NCI-H526 treated with DMSO at 0.1 percent for 48 hours (cell line): ENCODE data around the gene ATOH8.

Experiments
- DNase-seq: peaks from one replicate; lab custom pipeline; 2025; lab: John Stamatoyannopoulos, UW

Gene ATOH8

DNA sequence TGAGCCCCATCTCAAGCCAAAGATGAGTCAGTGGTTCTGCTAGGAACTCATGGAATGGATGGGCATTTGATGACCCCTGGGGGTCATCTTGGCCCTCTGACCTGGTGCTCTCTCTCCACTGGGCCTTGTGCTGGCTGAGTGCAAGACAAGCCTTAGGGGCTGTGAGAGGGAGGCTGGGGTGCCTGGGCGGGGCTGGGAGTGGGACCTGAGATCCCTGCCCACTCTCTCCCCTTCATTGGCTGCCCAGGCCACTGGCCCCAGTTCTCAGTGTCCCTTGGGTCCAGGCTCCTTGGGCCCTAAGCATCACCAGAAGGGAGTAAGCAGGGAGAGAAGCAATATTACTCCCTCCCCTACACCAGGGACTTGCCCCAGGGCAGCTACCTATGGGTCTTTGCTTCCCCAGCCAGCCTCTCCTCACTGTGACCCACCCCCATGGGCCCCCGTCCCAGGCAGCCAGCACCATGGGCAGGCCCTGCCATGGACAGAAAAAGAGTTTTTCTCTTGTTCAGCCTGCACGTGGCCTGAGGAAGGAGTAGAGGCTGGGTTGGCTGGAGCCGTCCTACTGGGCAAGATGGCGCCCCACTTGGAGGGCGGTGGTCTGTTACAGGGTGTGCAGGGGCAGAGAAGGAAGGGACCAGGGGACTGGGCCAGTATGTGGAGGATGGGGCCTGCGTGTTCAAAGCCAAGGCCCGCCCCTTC is 33.6 kb downstream of the ATOH8 start:
- DNase-seq, result no peak

DNA sequence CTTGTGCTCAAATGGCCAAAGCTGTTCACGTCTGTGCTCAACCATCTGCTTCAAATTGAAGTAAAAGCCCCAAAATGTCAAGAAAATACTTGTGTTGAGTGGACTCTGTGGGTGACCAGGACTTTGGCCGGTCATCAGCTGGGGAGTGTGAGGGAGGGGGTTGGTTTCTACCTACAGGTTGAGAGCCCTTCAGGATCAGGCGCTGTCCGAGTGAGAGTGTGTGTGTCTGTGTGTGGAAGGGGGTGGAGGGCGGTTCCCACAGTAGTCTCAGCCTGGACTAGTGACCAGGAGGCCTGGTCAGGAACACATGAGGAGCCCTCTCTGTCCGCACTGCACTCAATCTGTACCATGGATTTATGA is 34.2 kb downstream of the ATOH8 start:
- no peak for DNase-seq

DNA sequence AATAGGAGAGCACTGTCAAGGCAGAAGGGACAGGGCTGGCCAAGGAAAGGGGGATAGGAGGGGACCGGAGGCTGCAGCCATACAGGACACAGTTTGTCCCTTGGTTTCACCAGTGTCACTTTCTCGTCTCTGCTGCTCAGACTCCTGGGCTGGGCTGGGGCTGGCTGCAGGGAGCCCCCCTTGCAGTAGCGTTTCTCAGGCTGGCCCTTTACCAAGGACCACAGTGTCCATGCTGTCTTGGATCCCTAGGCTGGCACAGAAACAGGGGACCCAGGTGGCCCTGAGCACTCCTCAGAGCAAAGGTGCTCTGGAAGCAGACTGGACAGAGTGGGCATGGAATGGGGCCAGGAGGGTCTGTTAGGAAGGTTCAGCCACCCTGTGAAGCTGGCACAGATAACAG is 34.8 kb downstream of the ATOH8 start:
- DNase-seq, result no peak

DNA sequence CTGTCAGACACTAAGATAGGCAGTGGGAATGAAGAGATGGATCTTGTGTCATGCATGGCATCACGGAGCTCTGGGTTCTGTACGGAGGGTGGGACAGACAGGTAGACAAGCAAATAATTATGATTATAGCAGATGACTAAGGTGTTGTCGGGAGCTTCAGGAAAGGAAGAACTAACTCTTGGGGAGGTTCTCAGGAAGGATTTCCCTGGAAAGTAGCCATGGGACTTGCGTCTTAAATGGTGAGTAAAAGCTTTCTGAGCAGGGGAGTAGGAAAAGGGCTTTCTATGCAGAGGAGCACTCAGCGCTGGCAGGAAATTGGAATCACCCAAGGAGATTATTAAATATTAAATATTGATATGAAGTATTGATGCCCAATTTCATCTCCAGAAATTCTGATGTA is 35.5 kb downstream of the ATOH8 start:
- DNase-seq, result no peak

DNA sequence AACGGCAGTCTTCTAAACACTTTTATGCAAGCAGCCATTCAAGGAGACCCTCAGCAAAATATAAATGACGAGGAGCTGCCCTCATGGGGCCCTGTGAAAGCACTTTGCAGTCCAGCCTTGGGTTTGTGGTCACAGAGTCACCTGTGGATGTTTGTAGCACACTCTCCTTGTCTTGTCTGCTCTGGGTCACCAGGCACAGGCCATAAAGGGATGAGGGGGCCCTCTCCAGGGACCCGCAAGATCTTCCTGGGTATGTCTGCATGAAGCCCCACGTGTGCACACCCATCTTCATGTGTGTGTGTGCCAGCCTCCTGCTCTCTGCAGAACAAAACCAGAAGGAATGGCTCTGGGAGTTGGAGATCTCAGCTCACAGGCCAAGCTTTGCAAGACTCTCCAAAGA is 36.2 kb downstream of the ATOH8 start:
- no peak for DNase-seq

DNA sequence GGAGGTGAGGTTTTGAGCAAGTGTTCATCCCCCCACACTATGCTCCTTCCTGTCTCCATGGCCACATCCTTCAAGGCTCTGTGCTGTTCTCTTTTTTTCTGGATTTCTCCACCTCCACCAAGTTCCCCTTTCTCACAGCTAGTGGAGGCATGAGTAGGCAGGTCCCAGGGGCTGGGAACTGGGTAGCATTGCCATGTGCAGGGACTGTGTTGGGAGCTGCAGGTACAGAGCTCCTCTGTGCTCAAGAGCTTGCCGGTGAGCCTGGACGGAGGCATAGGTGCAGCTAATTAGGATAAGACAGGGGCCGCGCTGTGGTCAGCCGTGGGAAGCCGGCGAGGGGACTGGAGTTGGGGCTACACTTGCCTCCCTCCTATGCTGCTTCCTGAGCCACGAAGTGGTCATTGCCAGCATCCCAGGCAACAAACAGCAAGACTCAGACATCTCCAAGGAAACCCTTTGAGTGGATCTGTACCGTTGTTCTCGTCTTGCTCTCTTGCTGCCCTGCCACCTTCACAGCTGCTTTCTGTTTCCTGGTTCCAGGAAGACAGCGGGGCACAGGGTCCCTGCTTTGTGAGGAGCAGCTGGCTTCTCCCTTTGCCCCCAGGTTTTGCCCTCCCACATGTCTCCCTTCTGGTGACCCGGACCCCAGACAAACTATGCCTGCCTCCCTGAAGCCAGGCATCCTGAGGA is 36.9 kb downstream of the ATOH8 start:
- no peak for DNase-seq

DNA sequence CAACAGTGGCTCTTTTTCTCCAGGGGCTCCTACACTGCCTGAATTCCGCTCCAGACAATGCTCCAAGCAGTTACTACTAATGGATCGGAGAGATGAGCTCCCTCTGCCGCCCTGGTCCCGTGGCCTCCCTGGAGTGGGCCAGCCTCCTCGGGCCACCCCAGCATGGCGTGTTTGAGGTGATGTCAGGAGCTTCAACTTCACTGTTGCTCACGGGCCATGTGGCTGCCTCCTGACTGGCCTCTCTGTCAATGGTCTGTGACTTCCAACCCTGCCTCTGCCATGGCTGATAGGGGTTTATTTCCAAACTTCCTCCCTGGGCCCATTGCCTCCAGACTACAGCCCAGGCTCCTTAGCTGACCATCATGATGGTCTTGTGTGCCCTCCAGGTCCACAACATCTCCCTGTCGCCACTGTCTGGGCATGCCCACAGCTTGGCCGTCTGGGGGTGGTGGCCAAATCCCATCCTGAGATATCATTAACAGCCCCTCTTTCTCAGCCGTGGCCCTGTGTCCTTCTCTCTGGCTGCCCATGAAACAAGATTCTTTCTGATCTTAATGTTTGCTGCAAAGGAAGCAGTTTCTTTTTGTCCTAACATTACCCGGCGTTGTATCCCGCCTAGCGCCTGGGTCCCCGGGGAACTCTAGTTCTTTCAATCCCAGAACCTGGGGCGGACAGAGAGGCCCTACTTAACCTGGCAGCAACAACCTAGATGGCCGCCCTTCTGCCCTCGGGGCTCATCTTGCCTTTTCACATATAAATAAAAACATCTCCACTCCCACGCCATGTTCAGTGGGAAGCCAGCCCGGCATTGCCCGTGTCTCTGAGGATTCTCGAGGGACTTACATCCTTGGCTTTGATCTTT is 38.1 kb downstream of the ATOH8 start:
- no peak for DNase-seq

DNA sequence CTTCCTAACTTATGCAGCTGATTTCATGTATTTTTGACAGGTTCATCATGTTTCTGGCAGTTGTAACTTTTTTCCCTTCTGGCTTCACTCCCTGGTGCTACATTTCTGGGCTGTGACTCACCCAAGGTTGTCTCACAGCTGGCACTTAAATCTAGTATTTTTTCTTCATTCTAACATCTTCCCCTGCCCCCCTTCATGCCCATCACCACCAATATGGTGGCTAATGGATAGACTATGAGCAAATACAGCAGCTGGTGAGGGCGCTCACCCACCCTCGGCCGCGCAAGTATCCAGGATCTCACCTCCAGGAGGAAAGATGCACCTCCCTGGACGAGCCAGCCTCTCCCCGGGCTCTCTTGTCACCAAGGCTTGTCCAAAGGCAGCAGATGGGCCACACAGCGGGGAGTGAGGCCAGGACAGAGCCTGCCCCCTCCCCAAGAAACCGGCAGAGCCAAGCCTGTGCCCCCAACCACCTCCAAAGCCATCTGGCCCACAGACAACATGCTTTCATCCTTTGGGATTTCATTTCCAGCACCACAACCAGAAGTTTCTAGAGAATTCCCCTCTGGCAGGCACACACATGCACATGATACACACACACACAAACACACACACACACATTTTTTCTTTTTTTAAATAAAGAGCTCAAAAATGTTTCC is 39.1 kb downstream of the ATOH8 start:
- no peak for DNase-seq

DNA sequence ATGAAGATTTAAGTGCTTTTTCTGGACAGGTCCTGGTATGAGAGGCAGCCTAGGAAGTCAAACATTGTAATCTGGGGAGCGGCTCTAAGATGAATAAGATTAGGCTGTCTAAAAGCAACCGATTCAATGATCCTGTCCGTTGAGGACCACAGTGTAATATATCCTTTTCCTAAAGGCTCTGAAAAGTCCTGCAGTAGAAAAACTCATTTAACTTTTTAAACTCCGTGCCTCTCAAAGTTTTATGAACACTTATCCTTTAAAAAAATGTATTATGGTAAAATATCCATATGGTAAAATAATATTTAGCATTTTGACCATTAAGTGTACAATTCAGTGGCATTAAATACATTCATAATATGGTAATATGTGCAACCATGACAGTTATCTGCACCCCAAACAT is 39.8 kb downstream of the ATOH8 start:
- DNase-seq, result no peak

DNA sequence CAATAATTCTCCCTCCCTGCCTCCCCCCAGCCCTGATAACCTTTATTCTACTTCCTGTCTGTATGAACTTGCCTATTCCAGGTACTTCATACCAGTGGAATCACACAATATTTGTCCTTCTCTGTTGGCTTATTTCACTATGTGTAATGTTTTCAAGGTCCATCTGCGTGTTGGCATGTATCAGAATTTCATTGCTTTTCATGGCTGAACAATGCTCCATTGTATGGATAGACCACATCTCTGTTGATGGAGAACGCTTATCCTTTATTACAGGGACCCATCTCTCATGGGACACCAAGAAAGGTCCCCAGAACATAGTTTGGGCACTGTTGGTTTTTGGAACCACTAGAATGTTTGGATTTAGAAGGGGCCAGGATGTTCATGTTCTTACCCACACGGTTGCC is 40.2 kb downstream of the ATOH8 start:
- no peak for DNase-seq

DNA sequence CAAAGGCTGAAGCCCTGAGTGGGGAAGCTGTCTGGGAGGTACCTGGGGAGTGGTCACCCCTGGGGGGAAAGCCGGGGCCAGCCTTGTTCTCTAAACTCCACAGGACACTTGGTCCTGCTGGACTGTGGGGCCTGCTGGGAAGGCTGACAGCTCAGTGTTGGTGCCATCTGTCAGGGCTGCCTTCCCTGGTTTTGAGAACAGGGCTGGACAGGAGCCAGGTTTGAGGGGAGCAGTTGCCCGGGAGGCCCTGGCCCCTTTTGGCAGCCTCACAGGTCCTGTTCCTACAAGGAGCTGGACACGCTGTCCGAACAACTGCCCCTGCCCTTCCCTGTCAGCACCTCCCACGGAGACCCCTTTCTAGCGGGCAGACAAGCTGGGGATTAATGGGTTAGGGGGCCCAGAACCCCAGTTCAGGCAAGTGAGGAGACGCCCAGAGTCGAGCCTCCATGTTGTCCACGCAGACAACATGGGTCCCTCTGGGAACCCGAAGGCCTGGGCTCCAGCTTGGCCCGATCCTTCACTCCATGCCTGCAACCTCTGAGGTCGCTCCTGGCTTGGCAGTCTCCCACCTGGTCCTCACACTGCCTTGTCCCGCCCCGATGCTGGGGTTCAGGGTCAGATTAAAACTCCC is 40.8 kb downstream of the ATOH8 start:
- DNase-seq, result no peak

DNA sequence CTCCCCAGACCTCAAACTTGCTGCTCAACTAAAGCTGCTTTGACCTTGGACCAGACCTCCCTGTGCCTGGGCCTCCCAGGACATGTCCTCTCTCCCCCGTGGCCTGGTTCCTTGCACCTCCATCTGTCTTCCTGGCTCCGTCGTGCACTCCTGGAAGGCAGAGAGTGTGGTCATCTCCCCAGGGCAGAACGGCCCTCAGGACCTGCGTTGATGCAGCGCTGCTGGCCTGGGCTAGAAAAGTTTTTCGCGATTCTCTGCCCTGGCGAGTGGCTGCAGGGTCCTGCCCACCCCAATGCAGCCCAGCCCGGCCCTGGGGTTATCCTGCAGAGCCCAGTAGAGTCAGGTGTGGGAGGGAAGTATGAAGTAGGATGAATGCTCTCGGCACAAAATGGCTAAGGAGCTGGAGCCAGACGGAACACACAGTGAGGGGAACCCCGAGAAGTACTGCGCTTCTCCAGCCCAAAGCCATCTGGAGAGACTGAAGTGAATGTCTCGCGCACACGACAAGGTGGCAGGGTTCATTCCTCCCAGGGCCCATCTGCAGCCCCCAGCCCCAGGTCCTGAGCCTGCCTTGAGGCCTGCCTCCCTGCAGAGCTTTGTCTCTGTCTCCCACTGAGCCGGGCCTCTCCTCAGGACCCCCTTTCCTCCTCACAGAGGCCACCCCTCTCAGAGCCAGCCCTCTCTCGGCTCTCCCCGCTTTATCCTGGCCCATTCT is 41.7 kb downstream of the ATOH8 start:
- DNase-seq, result no peak

DNA sequence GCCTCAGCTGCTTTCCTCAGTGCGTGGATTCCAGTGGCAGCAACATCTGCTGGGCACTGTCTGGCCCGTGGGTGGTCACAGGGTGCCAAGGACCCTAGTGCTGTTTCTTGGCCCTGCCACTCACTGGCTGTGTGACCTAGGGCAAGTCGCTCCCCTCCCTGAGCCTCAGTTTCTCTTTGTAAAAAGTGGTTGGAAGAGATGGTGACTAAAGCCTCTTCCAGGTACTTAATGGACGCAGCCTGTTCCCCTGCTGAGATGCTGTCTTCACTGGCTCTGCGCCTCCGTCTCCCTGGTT is 42.2 kb downstream of the ATOH8 start:
- DNase-seq, result no peak

DNA sequence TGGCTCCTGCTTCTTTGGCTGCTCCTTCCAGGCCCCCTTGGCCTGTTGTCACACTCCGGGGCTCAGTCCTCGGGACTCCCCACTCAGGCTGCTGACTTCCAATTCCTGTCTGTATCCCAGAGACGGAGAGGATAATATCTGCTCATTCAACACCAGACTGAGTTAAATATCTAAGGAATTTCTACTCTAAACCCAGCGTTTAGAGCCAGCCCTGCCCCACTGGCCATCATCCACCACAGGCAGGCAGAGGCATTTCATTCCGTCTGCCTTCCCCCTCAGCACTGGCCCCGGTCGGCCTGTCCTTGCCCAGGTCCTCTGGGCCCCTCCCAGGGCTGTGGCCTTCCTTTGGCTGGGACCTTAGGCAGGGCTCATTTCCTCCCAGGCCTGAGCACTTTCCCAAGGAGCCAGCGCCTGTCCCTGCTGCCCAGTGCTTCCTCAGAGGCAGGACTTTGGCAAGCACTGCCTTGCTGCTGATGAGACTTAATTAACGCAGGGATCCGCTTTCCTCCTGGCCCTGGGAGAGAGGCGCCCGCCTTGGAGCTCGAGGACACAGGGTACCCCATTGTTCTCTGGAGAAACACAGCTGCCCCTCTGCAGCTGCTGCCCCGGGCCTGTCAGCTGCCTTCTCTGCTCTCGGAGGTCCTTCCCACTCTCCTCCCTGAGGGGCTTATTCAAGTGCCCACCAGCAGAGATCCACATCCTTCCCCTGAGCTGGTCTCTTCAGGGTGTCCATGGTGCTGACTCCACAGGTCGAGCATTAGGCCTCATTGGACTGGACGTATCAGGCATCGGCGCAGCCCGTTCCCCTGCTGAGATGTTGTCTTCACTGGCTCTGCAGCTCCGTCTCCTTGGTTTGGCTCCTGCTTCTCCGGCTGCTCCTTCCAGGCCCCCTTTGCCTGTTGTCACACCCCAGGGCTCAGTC is 42.8 kb downstream of the ATOH8 start:
- no peak for DNase-seq

DNA sequence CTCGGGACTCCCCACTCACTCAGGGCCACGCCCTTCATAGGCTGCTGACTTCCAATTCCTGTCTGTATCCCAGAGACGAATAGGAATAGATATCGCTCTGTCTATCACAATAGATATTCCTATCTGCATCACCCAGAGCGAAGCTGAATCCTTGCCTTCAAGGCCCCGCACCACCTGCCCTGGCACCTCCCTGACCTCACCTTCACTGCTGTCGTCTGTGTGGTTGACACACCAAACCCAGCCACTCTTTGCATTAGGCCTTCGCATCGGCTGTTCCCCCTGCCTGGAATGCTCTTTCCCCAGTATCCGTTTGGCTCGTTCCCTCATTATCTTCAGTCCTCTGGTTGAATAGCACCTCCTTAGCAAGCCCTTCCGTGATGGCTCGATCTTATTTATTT is 43.5 kb downstream of the ATOH8 start:
- no peak for DNase-seq

DNA sequence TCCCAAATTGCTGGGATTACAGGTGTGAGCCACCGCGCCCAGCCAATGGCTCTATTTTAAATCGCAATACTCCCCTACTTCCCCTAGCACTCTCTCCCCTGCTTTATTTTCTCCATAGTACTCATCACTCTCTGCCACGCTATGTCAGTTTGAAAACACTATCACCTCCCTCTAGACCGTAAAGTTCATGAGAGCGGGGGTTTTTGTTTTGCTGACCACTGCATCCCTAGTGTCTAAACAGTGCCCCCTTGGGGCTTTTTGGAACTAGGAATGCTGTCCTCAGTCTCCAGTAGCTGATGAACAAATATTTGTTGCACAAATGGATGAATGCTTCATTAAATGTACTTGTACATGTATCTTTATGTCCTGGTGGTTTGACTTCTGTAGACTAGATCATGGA is 44.1 kb downstream of the ATOH8 start:
- DNase-seq, result no peak

DNA sequence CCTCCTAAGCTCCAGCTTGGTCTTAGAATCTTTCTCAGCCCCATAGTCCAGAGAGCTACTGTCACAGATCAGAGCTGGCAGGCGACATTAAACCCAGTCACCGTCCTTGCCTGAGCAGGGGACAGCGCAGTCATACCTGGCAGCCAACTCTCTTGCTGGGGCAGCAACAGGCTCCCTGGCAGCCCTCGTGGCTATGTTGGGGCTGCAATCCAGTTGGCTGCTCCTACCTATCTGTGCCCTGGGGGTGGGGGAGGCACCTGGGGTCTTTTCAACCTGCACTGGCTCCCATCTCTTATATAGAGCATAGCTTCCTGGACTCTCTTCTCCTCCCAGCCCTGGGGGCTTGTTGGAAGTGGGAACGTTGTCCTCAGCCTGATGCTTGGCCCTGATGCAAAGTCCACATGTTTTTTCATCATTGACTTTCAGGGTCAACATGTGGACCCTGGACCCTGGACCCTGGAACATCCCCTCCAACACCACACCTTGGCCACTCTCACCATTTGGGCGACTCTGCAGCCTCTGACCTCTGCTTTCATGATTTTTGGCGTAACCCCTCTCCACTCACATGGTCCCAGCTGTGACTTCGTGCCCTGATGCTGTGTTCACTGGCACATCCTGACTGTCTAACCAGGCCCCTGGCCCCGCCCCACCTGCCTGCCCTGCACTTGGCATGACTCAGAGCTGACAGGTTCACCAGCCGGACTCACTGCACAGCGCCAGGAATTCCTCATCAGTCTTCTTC is 45.6 kb downstream of the ATOH8 start:
- no peak for DNase-seq

DNA sequence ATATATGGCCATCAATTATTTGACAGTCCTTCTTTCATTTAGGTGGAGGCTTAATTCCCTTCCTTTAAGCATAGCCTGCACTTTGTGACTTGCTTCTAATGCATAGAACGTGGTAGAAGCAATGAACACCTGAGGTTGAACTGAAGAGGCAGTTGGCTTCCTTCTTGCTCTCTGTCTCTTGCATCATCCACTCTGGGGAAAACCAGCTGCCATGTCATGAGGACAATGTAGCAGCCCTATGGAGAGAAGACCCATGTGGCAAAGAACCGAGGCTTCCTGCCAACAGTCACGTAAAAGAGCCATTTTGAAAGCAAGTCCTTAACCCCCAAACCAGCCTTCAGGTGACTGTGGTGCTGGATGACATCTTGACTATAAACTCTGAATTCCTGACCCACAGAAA is 46.8 kb downstream of the ATOH8 start:
- DNase-seq, result no peak

DNA sequence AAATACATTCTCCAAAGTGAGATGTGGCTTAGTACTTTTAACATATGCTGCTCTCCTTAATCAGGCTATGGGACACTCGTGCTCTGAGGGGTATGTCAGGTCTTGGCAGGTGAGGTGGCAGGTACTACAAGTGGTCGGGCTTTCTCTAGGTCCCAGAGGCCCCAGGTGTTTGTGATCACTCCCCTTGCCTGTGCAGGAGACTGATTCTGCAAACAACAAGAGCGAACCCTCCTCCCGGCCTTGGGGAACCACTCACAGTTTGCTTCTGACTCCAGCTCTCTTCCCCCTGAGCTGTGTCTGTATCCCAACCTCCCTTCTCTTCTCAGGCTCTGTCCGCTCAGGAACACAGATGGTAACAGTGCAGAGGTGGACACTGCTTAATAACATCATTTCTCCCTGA is 48.1 kb downstream of the ATOH8 start:
- no peak for DNase-seq
